ENCODE results near the gene H6PD.

DNA sequence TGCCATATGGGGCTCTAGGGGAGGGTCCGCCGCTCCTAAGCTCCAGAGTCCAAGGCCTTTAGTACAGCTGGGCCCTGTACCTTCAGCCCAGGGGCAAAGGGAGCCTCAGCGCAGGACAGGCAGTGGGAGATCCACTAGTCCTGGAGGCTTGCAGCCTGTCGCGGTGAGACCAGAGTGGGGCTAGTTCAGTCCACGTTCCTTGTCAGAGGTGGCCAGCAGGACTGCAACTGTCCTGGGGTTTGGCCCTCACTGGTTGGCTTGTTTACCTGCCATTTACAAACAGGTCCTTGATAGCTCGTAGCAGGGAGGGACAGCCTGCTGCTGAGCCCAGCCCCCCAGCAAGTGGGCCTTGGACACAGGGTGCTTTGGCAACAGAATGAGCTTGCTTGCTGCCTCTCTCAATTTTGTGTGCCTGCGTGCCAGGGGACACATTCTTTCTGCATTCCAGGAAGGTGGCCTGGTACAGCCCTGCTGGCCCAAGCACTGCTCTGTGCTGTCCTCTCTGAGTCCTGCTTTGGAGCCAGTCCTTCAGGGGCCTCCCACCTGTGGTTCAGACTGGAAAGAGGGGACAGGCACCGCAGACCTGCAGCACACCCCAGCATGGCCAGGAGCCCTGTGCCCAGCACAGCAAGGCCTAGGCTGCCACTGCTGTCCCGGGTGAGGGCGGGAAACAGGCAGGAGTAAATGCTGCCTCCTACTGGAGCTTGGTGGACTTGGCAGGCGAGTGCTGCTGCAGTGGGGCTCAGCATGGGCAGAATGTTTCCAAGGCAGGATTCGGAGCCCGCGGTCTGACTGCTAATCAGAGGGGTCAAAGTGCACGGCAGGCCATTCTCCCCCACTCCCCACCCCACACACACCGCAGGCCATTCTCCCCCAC is 15.2 kb downstream of the H6PD start:
- TF ChIP-seq, protein P1, sequence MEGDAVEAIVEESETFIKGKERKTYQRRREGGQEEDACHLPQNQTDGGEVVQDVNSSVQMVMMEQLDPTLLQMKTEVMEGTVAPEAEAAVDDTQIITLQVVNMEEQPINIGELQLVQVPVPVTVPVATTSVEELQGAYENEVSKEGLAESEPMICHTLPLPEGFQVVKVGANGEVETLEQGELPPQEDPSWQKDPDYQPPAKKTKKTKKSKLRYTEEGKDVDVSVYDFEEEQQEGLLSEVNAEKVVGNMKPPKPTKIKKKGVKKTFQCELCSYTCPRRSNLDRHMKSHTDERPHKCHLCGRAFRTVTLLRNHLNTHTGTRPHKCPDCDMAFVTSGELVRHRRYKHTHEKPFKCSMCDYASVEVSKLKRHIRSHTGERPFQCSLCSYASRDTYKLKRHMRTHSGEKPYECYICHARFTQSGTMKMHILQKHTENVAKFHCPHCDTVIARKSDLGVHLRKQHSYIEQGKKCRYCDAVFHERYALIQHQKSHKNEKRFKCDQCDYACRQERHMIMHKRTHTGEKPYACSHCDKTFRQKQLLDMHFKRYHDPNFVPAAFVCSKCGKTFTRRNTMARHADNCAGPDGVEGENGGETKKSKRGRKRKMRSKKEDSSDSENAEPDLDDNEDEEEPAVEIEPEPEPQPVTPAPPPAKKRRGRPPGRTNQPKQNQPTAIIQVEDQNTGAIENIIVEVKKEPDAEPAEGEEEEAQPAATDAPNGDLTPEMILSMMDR (conservative IDR thresholded peaks at IDR 0.05; ENCODE audit: low read depth in 2 of 2) = peak; percentile 72 to 91
- TF ChIP-seq JUNB (IDR thresholded peaks at IDR 0.05; ENCODE audit: unreplicated experiment) (no peak), POLR2AphosphoS5 (IDR thresholded peaks at IDR 0.05; ENCODE audit: low read depth) (no peak), EZH2 (IDR thresholded peaks at IDR 0.05; ENCODE audit: low read depth, unreplicated experiment) (no peak), EZH2phosphoT487 (IDR thresholded peaks at IDR 0.05; ENCODE audit: unreplicated experiment) (no peak), STAT1 (IDR thresholded peaks at IDR 0.05; ENCODE audit: unreplicated experiment) (no peak), ZNF331 (CRISPR knock-in tag; IDR thresholded peaks at IDR 0.05; ENCODE audit: low read depth) (0 out of 2 replicates have a peak, but pooled peaks have one; percentile 20)
- TF ChIP-seq, protein P2, sequence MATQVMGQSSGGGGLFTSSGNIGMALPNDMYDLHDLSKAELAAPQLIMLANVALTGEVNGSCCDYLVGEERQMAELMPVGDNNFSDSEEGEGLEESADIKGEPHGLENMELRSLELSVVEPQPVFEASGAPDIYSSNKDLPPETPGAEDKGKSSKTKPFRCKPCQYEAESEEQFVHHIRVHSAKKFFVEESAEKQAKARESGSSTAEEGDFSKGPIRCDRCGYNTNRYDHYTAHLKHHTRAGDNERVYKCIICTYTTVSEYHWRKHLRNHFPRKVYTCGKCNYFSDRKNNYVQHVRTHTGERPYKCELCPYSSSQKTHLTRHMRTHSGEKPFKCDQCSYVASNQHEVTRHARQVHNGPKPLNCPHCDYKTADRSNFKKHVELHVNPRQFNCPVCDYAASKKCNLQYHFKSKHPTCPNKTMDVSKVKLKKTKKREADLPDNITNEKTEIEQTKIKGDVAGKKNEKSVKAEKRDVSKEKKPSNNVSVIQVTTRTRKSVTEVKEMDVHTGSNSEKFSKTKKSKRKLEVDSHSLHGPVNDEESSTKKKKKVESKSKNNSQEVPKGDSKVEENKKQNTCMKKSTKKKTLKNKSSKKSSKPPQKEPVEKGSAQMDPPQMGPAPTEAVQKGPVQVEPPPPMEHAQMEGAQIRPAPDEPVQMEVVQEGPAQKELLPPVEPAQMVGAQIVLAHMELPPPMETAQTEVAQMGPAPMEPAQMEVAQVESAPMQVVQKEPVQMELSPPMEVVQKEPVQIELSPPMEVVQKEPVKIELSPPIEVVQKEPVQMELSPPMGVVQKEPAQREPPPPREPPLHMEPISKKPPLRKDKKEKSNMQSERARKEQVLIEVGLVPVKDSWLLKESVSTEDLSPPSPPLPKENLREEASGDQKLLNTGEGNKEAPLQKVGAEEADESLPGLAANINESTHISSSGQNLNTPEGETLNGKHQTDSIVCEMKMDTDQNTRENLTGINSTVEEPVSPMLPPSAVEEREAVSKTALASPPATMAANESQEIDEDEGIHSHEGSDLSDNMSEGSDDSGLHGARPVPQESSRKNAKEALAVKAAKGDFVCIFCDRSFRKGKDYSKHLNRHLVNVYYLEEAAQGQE (IDR thresholded peaks at IDR 0.05; ENCODE audit: unreplicated experiment) = no peak
- TF ChIP-seq, protein P3, sequence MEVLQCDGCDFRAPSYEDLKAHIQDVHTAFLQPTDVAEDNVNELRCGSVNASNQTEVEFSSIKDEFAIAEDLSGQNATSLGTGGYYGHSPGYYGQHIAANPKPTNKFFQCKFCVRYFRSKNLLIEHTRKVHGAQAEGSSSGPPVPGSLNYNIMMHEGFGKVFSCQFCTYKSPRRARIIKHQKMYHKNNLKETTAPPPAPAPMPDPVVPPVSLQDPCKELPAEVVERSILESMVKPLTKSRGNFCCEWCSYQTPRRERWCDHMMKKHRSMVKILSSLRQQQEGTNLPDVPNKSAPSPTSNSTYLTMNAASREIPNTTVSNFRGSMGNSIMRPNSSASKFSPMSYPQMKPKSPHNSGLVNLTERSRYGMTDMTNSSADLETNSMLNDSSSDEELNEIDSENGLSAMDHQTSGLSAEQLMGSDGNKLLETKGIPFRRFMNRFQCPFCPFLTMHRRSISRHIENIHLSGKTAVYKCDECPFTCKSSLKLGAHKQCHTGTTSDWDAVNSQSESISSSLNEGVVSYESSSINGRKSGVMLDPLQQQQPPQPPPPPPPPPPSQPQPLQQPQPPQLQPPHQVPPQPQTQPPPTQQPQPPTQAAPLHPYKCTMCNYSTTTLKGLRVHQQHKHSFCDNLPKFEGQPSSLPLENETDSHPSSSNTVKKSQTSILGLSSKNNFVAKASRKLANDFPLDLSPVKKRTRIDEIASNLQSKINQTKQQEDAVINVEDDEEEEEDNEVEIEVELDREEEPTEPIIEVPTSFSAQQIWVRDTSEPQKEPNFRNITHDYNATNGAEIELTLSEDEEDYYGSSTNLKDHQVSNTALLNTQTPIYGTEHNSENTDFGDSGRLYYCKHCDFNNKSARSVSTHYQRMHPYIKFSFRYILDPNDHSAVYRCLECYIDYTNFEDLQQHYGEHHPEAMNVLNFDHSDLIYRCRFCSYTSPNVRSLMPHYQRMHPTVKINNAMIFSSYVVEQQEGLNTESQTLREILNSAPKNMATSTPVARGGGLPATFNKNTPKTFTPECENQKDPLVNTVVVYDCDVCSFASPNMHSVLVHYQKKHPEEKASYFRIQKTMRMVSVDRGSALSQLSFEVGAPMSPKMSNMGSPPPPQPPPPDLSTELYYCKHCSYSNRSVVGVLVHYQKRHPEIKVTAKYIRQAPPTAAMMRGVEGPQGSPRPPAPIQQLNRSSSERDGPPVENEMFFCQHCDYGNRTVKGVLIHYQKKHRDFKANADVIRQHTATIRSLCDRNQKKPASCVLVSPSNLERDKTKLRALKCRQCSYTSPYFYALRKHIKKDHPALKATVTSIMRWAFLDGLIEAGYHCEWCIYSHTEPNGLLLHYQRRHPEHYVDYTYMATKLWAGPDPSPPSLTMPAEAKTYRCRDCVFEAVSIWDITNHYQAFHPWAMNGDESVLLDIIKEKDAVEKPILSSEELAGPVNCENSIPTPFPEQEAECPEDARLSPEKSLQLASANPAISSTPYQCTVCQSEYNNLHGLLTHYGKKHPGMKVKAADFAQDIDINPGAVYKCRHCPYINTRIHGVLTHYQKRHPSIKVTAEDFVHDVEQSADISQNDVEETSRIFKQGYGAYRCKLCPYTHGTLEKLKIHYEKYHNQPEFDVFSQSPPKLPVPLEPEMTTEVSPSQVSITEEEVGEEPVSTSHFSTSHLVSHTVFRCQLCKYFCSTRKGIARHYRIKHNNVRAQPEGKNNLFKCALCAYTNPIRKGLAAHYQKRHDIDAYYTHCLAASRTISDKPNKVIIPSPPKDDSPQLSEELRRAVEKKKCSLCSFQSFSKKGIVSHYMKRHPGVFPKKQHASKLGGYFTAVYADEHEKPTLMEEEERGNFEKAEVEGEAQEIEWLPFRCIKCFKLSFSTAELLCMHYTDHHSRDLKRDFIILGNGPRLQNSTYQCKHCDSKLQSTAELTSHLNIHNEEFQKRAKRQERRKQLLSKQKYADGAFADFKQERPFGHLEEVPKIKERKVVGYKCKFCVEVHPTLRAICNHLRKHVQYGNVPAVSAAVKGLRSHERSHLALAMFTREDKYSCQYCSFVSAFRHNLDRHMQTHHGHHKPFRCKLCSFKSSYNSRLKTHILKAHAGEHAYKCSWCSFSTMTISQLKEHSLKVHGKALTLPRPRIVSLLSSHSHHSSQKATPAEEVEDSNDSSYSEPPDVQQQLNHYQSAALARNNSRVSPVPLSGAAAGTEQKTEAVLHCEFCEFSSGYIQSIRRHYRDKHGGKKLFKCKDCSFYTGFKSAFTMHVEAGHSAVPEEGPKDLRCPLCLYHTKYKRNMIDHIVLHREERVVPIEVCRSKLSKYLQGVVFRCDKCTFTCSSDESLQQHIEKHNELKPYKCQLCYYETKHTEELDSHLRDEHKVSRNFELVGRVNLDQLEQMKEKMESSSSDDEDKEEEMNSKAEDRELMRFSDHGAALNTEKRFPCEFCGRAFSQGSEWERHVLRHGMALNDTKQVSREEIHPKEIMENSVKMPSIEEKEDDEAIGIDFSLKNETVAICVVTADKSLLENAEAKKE (CRISPR knock-in tag; IDR thresholded peaks at IDR 0.05) = no peak
